ENCODE measurements around the gene ACR. TPM values are rescaled to one million over a fixed set of nuclear protein-coding genes. Genes with fewer than 3 reads are reported as not detected.

The ACR gene
- total and polyA plus RNA-seq, 2 experiments from 2014 or later: not detected

DNA sequence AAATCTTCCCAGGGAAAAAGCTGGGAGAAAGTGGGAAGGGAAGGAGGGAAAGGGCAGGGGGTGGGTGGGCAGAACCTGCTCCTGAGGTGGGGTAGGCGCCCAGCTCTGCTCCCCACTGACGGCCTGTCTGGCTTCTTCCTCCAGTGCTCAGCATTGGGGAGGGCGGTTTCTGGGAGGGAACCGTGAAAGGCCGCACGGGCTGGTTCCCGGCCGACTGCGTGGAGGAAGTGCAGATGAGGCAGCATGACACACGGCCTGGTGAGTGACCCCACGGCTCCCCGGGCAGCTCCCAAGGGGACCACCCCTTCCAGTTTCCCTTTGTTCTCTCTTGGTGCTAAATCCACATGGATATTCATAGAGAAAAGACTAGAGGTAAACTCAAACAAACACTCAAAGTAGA, 39.5 kb upstream of the ACR start (continued):
- TF ChIP-seq, protein P1, sequence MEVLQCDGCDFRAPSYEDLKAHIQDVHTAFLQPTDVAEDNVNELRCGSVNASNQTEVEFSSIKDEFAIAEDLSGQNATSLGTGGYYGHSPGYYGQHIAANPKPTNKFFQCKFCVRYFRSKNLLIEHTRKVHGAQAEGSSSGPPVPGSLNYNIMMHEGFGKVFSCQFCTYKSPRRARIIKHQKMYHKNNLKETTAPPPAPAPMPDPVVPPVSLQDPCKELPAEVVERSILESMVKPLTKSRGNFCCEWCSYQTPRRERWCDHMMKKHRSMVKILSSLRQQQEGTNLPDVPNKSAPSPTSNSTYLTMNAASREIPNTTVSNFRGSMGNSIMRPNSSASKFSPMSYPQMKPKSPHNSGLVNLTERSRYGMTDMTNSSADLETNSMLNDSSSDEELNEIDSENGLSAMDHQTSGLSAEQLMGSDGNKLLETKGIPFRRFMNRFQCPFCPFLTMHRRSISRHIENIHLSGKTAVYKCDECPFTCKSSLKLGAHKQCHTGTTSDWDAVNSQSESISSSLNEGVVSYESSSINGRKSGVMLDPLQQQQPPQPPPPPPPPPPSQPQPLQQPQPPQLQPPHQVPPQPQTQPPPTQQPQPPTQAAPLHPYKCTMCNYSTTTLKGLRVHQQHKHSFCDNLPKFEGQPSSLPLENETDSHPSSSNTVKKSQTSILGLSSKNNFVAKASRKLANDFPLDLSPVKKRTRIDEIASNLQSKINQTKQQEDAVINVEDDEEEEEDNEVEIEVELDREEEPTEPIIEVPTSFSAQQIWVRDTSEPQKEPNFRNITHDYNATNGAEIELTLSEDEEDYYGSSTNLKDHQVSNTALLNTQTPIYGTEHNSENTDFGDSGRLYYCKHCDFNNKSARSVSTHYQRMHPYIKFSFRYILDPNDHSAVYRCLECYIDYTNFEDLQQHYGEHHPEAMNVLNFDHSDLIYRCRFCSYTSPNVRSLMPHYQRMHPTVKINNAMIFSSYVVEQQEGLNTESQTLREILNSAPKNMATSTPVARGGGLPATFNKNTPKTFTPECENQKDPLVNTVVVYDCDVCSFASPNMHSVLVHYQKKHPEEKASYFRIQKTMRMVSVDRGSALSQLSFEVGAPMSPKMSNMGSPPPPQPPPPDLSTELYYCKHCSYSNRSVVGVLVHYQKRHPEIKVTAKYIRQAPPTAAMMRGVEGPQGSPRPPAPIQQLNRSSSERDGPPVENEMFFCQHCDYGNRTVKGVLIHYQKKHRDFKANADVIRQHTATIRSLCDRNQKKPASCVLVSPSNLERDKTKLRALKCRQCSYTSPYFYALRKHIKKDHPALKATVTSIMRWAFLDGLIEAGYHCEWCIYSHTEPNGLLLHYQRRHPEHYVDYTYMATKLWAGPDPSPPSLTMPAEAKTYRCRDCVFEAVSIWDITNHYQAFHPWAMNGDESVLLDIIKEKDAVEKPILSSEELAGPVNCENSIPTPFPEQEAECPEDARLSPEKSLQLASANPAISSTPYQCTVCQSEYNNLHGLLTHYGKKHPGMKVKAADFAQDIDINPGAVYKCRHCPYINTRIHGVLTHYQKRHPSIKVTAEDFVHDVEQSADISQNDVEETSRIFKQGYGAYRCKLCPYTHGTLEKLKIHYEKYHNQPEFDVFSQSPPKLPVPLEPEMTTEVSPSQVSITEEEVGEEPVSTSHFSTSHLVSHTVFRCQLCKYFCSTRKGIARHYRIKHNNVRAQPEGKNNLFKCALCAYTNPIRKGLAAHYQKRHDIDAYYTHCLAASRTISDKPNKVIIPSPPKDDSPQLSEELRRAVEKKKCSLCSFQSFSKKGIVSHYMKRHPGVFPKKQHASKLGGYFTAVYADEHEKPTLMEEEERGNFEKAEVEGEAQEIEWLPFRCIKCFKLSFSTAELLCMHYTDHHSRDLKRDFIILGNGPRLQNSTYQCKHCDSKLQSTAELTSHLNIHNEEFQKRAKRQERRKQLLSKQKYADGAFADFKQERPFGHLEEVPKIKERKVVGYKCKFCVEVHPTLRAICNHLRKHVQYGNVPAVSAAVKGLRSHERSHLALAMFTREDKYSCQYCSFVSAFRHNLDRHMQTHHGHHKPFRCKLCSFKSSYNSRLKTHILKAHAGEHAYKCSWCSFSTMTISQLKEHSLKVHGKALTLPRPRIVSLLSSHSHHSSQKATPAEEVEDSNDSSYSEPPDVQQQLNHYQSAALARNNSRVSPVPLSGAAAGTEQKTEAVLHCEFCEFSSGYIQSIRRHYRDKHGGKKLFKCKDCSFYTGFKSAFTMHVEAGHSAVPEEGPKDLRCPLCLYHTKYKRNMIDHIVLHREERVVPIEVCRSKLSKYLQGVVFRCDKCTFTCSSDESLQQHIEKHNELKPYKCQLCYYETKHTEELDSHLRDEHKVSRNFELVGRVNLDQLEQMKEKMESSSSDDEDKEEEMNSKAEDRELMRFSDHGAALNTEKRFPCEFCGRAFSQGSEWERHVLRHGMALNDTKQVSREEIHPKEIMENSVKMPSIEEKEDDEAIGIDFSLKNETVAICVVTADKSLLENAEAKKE (CRISPR knock-in tag; IDR thresholded peaks at IDR 0.05): no peak
- TF ChIP-seq EZH2phosphoT487 (IDR thresholded peaks at IDR 0.05; ENCODE audit: unreplicated experiment): no peak

DNA sequence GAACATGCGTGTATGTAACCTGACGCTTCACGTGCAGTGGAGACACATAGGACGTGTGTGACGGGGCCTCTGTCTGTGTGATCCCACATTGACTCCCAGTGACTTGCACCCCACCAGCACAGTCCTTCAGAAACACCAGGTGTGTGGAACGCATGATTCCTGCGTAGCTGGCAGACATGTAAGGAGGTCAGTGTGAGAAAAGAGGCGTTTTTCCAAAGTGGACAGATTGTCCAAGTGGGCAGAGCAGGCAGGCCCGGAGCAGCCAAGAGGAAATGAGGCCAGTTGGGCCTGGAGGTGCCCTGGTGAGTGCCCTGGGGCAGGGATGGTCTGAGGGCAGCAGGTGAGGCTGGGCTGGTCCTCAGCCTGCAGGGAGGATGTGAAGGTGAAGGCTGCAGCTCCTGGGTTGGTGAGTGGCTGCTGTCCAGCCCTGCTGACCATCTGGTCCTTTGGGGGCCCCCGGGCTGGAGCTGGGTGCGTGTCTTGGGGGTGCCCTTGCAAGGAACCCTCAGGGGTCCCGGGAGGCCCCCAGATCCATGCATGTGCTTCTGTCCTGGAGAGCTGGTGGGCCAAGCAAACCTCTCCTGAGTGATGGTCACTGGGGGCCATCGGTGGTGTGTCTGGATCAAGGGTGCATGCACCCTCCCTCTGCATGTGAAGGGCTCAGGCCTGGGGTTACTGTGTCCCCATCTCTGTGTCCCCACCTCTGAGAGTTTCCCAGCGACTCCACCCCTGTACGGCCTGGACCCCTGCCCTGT, 38.8 kb upstream of the ACR start:
- Histone ChIP-seq H3K79me2 (replicated peaks; ENCODE audit: insufficient read depth) (no peaks in the 10 kb centered on the region), H3K27me3 (ENCODE audit: insufficient read depth) (peaks cover 19% of the 10 kb centered on the region), H3K4me3 (no peak overlapping the region), H3F3A (replicated peaks; ENCODE audit: low read depth) (peaks cover 5% of the 10 kb centered on the region; the same call in 1 of the 2 replicates), H3K4me1 (ENCODE audit: insufficient read depth) (no peaks in the 10 kb centered on the region), H3K9me2 (ENCODE audit: insufficient read depth) (no peaks in the 10 kb centered on the region), H3K4me2 (no peak overlapping the region), H2AFZ (no peak overlapping the region), H3K27ac (ENCODE audit: low read depth) (no peak overlapping the region), H4K20me1 (replicated peaks; ENCODE audit: insufficient read depth) (no peaks in the 10 kb centered on the region), H3K36me3 (ENCODE audit: insufficient read depth) (no peaks in the 10 kb centered on the region)
- Mint-ChIP-seq H3K27me3 (ENCODE audit: insufficient read depth, low read depth, poor library complexity) (peaks cover 32% of the 10 kb centered on the region), H3K9me3 (no peaks in the 10 kb centered on the region; the same call in 2 of the 3 replicates), H3K36me3 (ENCODE audit: low read depth) (no peaks in the 10 kb centered on the region; the same call in 2 of the 3 replicates), H3K4me1 (peaks cover 8% of the 10 kb centered on the region; the same call in 2 of the 3 replicates), H3K27ac (no peak overlapping the region), H3K4me3 (peak overlapping the region; percentile 25; the same call in 1 of the 3 replicates)
- DNase-seq (ENCODE audit: low spot score) (no peak), ATAC-seq (no peak)
- TF ChIP-seq ZNF331 (CRISPR knock-in tag; IDR thresholded peaks at IDR 0.05; ENCODE audit: low read depth): no peak
- TF ChIP-seq NANOG (IDR thresholded peaks at IDR 0.05; ENCODE audit: borderline replicate concordance): no peak
- no peak for TF ChIP-seq CTCF (conservative IDR thresholded peaks at IDR 0.05; ENCODE audit: low read depth in 2 of 2)
- TF ChIP-seq, protein P1 (CRISPR knock-in tag; IDR thresholded peaks at IDR 0.05): no peak
